ENCODE results near the gene RNF123. TPM values are rescaled to one million over a fixed set of nuclear protein-coding genes. Genes with fewer than 3 reads are reported as not detected.

RNF123 gene
- total RNA-seq, 4 donors from 2014 or later = 34.6 to 99.5 (median 52.1) TPM

DNA sequence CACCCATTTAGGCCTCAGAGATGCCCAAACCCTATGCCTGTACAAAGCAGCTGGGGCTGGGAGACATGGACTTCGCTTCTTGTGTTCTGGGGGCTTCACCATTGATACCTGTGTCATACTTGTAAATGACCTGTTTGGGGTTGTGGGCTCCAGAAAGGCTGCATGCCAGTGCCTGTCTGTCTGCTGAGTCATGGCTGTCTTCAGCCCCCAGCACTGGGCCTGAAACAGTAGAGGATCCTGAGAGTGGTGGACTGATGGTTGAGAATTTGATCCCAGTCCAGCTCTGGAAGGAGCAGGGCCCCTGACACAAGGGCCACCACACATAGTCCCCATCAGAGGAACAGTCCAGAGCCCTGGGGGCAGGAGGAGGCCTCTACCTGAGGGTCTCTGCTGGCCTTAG lies 39.8 kb upstream of the RNF123 start:
- no peaks in the 10 kb centered on the region for H3K36me3 ChIP-seq

DNA sequence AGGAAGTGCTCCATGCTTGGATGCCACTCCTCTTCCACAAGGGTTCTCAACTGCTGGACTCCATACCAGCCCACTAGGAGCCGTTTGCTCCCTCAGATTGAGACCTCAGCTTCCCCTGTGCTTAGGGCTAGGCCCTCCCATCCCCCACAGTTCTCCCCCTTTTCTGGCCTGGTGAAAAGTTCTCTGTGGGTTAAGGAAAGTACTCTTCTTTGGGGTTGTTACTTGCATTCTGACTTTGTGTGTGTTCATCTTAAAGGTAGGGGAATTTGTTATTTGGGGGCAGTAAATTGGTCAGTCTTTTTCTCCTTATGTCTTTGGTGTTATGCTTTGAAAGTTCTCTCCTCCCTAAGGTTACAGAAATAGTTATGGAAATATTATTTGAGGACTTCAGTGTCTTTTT lies 39.2 kb upstream of the RNF123 start:
- TF ChIP-seq, protein P1, sequence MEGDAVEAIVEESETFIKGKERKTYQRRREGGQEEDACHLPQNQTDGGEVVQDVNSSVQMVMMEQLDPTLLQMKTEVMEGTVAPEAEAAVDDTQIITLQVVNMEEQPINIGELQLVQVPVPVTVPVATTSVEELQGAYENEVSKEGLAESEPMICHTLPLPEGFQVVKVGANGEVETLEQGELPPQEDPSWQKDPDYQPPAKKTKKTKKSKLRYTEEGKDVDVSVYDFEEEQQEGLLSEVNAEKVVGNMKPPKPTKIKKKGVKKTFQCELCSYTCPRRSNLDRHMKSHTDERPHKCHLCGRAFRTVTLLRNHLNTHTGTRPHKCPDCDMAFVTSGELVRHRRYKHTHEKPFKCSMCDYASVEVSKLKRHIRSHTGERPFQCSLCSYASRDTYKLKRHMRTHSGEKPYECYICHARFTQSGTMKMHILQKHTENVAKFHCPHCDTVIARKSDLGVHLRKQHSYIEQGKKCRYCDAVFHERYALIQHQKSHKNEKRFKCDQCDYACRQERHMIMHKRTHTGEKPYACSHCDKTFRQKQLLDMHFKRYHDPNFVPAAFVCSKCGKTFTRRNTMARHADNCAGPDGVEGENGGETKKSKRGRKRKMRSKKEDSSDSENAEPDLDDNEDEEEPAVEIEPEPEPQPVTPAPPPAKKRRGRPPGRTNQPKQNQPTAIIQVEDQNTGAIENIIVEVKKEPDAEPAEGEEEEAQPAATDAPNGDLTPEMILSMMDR (IDR thresholded peaks at IDR 0.05) = no peak
- TF ChIP-seq EP300 (IDR thresholded peaks at IDR 0.05; ENCODE audit: low read depth) (no peak), POLR2AphosphoS5 (IDR thresholded peaks at IDR 0.05) (no peak)
- in situ Hi-C loops (cut with MboI; ENCODE audit: low pct_ligation_motif_present in 1 of 4, low pct_unique_long_range_greater_than_20kb in 1 of 4, low sequenced_read_pairs in 3 of 4) = no loop called here
- 57 to 80% methylated on average over 1 of the region's 1 CpG for WGBS, 2 donors (ENCODE audit: low coverage in 1 of 2)
- no peaks in the 10 kb centered on the region for H3K27me3 ChIP-seq
- intact Hi-C loops (cut with DNase I; ENCODE audit: low total_unique reads) = no loop called here
- no peaks in the 10 kb centered on the region for H3K9me3 ChIP-seq
- H3K4me3 ChIP-seq = no peak overlapping the region
- H3K4me1 ChIP-seq = no peaks in the 10 kb centered on the region
- DNase-seq = no peak
- H3K27ac ChIP-seq = no peak overlapping the region
- no peaks in the 10 kb centered on the region for H3K36me3 ChIP-seq

More for the DNA sequence above, 39.8 kb upstream of the RNF123 start:
- 100% methylated on average over 1 of the region's 1 CpG; no CpG with 5 or more reads in 1 of the 2 donors for WGBS, 2 donors (ENCODE audit: low coverage in 1 of 2)
- DNase-seq = no peak
- in situ Hi-C loops (cut with MboI; ENCODE audit: low pct_ligation_motif_present in 1 of 4, low pct_unique_long_range_greater_than_20kb in 1 of 4, low sequenced_read_pairs in 3 of 4) = no loop called here
- Histone ChIP-seq H3K27ac (no peak overlapping the region), H3K27me3 (no peaks in the 10 kb centered on the region), H3K4me3 (no peak overlapping the region), H3K4me1 (no peaks in the 10 kb centered on the region), H3K9me3 (no peaks in the 10 kb centered on the region)
- intact Hi-C loops (cut with DNase I; ENCODE audit: low total_unique reads) = no loop called here
- TF ChIP-seq, protein P1 (IDR thresholded peaks at IDR 0.05) = no peak
- TF ChIP-seq POLR2AphosphoS5 (IDR thresholded peaks at IDR 0.05) (no peak), POLR2A (IDR thresholded peaks at IDR 0.05) (no peak)

DNA sequence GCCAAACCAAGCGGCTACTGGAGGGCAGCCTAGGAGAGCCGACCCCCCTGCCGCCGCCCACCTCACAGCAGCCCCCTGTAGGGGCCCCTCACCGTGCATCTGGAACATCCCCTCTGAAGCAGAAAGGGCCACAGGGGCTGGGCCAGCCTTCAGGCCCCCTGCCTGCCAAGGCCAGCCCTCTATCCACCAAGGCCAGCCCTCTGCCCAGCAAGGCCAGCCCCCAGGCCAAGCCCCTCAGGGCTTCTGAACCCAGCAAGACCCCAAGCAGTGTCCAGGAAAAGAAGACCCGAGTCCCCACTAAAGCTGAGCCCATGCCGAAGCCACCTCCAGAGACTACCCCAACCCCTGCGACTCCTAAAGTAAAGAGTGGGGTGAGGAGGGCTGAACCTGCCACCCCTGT lies 38.7 kb upstream of the RNF123 start:
- H3K4me3 ChIP-seq = no peak overlapping the region
- H3K4me1 ChIP-seq = no peaks in the 10 kb centered on the region
- in situ Hi-C loops (cut with MboI; ENCODE audit: low pct_ligation_motif_present in 1 of 4, low pct_unique_long_range_greater_than_20kb in 1 of 4, low sequenced_read_pairs in 3 of 4) = no loop called here
- TF ChIP-seq POLR2AphosphoS5 (IDR thresholded peaks at IDR 0.05) = no peak
- no peak overlapping the region for H3K27ac ChIP-seq
- DNase-seq = no peak
- H3K9me3 ChIP-seq = no peaks in the 10 kb centered on the region
- no peaks in the 10 kb centered on the region for H3K27me3 ChIP-seq
- intact Hi-C loops (cut with DNase I; ENCODE audit: low total_unique reads) = no loop called here
- no peaks in the 10 kb centered on the region for H3K36me3 ChIP-seq
- WGBS, 2 donors (ENCODE audit: low coverage in 1 of 2) = 69% methylated on average over 8 of the region's 8 CpGs; no CpG with 5 or more reads in 1 of the 2 donors

DNA sequence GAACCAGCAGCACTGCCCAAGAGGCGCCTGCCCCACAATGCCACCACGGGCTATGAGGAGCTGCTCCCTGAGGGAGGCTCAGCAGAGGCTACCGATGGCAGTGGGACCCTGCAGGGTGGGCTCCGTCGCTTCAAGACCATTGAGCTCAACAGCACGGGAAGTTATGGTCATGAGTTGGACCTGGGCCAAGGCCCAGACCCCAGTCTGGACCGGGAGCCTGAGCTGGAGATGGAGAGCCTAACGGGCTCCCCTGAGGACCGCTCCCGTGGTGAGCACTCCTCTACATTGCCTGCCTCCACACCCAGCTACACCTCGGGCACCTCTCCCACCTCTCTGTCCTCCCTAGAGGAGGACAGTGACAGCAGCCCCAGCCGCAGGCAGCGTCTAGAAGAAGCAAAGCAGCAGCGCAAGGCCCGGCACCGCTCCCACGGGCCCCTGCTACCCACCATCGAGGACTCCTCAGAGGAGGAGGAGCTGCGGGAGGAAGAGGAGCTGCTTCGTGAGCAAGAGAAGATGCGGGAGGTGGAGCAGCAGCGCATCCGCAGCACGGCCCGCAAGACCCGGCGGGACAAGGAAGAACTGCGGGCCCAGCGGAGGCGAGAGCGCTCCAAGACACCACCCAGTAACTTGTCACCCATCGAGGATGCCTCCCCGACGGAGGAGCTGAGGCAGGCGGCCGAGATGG lies 37.0 kb upstream of the RNF123 start:
- no peaks in the 10 kb centered on the region for H3K4me1 ChIP-seq
- intact Hi-C loops (cut with DNase I; ENCODE audit: low total_unique reads) = no loop called here
- H3K36me3 ChIP-seq = no peaks in the 10 kb centered on the region
- DNase-seq = no peak
- 88% methylated on average over 36 of the region's 36 CpGs; no CpG with 5 or more reads in 1 of the 2 donors for WGBS, 2 donors (ENCODE audit: low coverage in 1 of 2)
- no peak overlapping the region for H3K27ac ChIP-seq
- no peak overlapping the region for H3K4me3 ChIP-seq
- in situ Hi-C loops (cut with MboI; ENCODE audit: low pct_ligation_motif_present in 1 of 4, low pct_unique_long_range_greater_than_20kb in 1 of 4, low sequenced_read_pairs in 3 of 4) = no loop called here
- no peaks in the 10 kb centered on the region for H3K9me3 ChIP-seq
- H3K27me3 ChIP-seq = no peaks in the 10 kb centered on the region
- TF ChIP-seq, protein P1 (IDR thresholded peaks at IDR 0.05) = no peak
- TF ChIP-seq EP300 (IDR thresholded peaks at IDR 0.05; ENCODE audit: low read depth) (no peak), POLR2A (IDR thresholded peaks at IDR 0.05) (no peak)

DNA sequence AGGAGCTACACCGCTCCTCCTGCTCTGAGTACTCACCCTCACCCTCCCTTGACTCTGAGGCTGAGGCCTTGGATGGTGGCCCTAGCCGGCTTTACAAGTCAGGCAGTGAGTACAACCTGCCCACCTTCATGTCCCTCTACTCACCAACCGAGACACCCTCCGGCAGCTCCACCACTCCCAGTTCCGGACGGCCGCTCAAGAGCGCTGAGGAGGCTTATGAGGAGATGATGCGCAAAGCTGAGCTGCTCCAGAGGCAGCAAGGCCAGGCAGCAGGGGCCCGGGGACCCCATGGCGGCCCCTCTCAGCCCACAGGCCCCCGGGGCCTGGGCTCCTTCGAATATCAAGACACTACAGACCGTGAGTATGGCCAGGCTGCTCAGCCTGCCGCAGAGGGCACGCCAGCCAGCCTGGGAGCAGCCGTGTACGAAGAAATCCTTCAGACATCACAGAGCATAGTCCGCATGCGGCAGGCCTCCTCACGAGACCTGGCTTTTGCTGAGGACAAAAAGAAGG lies 36.4 kb upstream of the RNF123 start:
- H3K9me3 ChIP-seq = no peaks in the 10 kb centered on the region
- no peak for TF ChIP-seq POLR2AphosphoS5 (IDR thresholded peaks at IDR 0.05)
- TF ChIP-seq EP300 (IDR thresholded peaks at IDR 0.05; ENCODE audit: low read depth) = no peak
- TF ChIP-seq POLR2A (IDR thresholded peaks at IDR 0.05) = no peak
- TF ChIP-seq, protein P1 (IDR thresholded peaks at IDR 0.05) = no peak
- DNase-seq = no peak
- no peaks in the 10 kb centered on the region for H3K4me1 ChIP-seq
- intact Hi-C loops (cut with DNase I; ENCODE audit: low total_unique reads) = no loop called here
- 92 to 95% methylated on average over 4 to 15 of the region's 21 CpGs for WGBS, 2 donors (ENCODE audit: low coverage in 1 of 2)
- H3K27ac ChIP-seq = no peak overlapping the region
- H3K4me3 ChIP-seq = no peak overlapping the region
- H3K27me3 ChIP-seq = no peaks in the 10 kb centered on the region
- in situ Hi-C loops (cut with MboI; ENCODE audit: low pct_ligation_motif_present in 1 of 4, low pct_unique_long_range_greater_than_20kb in 1 of 4, low sequenced_read_pairs in 3 of 4) = no loop called here
- H3K36me3 ChIP-seq = no peaks in the 10 kb centered on the region

All from transverse colon (tissue), 4 donors.